Neural progenitor cell (in vitro differentiated cells): ENCODE data around the gene ARL6IP5. TPM values are rescaled to one million over a fixed set of nuclear protein-coding genes. Genes with fewer than 3 reads are reported as not detected.

Experiments
- DNase-seq: peaks from one replicate; pipeline ENCODE4 v3.0.0-alpha.2; 2016; ENCODE audit warnings: low spot score
- H2AFZ ChIP-seq: fragments of 200-600 bp; sonication (generic); replicated peaks from 2 replicates; pipeline ENCODE4 v1.6.1; 2016; ENCODE audit warnings: antibody characterized with exemption
- H3F3A ChIP-seq: fragments of 200-600 bp; sonication (generic); 2 replicates; pipeline ENCODE4 v1.6.1; 2016; ENCODE audit warnings: antibody characterized with exemption, low read depth
- H3K27ac ChIP-seq: fragments of 200-600 bp; sonication (generic); 2 replicates; pipeline ENCODE4 v1.5.1; 2016; ENCODE audit warnings: mild to moderate bottlenecking
- H3K27me3 ChIP-seq: fragments of 200-600 bp; sonication (generic); 2 replicates; pipeline ENCODE4 v1.6.1; 2016; ENCODE audit warnings: mild to moderate bottlenecking, moderate library complexity
- H3K36me3 ChIP-seq: fragments of 200-600 bp; sonication (generic); 2 replicates; pipeline ENCODE4 v1.5.1; 2016
- H3K4me1 ChIP-seq: fragments of 200-600 bp; sonication (generic); 2 replicates; pipeline ENCODE4 v1.6.1; 2016; ENCODE audit warnings: mixed run types
- H3K4me2 ChIP-seq: fragments of 200-600 bp; sonication (generic); 2 replicates; pipeline ENCODE4 v1.6.1; 2016
- H3K4me3 ChIP-seq: fragments of 200-600 bp; sonication (generic); 2 replicates; pipeline ENCODE4 v1.5.1; 2016
- H3K79me2 ChIP-seq: fragments of 200-600 bp; sonication (generic); 2 replicates; pipeline ENCODE4 v1.6.1; 2016; ENCODE audit warnings: low read depth
- H3K9ac ChIP-seq: fragments of 200-600 bp; sonication (generic); 2 replicates; pipeline ENCODE4 v1.6.1; 2016
- H3K9me3 ChIP-seq: fragments of 200-600 bp; sonication (generic); 2 replicates; pipeline ENCODE4 v1.5.1; 2016; ENCODE audit warnings: low read depth
- H4K20me1 ChIP-seq: fragments of 200-600 bp; sonication (generic); 2 replicates; pipeline ENCODE4 v1.6.1; 2016; ENCODE audit warnings: low read depth
- H3K27ac Mint-ChIP-seq: 3 replicates; pipeline ENCODE4 v1.8.0; 2021; ENCODE audit warnings: mixed read lengths
- H3K27me3 Mint-ChIP-seq: 2 replicates; pipeline ENCODE4 v1.8.0; 2022; ENCODE audit warnings: low read depth, mild to moderate bottlenecking, inconsistent platforms, moderate library complexity, mixed read lengths; ENCODE audit not compliant: insufficient read depth
- H3K36me3 Mint-ChIP-seq: 3 replicates; pipeline ENCODE4 v1.8.0; 2021; ENCODE audit warnings: mixed read lengths
- H3K4me1 Mint-ChIP-seq: 3 replicates; pipeline ENCODE4 v1.8.0; 2021; ENCODE audit warnings: mixed read lengths
- H3K4me3 Mint-ChIP-seq: 3 replicates; pipeline ENCODE4 v1.8.0; 2021; ENCODE audit warnings: mild to moderate bottlenecking, moderate library complexity, mixed read lengths
- H3K9me3 Mint-ChIP-seq: 3 replicates; pipeline ENCODE4 v1.8.0; 2020; ENCODE audit warnings: mixed read lengths
- EZH2 ChIP-seq: fragments of 200-600 bp; sonication (generic); IDR thresholded peaks from 2 replicates; pipeline ENCODE4 v1.6.1; 2017; ENCODE audit warnings: antibody characterized with exemption, mild to moderate bottlenecking, moderate library complexity
- EZH2phosphoT487 ChIP-seq: fragments of 200-600 bp; sonication (generic); IDR thresholded peaks from 2 replicates; pipeline ENCODE4 v1.6.1; 2017; ENCODE audit warnings: antibody characterized with exemption
- total RNA-seq: library from RNA; depleted of rRNA; stranded (reverse); fragments of >200 nt; gene quantifications from 2 replicates; pipeline ENCODE4 v1.2.3, GENCODE V29; 2015; ENCODE audit warnings: low replicate concordance
- TF ChIP-seq, protein P1 (sequence below): fragments of 200-600 bp; sonication (generic); IDR thresholded peaks from 2 replicates; pipeline ENCODE4 v1.5.1; 2017; ENCODE audit warnings: antibody characterized with exemption, mild to moderate bottlenecking

The ARL6IP5 gene
- total RNA-seq, 1 donor from 2014 or later, result 72.4 TPM

DNA sequence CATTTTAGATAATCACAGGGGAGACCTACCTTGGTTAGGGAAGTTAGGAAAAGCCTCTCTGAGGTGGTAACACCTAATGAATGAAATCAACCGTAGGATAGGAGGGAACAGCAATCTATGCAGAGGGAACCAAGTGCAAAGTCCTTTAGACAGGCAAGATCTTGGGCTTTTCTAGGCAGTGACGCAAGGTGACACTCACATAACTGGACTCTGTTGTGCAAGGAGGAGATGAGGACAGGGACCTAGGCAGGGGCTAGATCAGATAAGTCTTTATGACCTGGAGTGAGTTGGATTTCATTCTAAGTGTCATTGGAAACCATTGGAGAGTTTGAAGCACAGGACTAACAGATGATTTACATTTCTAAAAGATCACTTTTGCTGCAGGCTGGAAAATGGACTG, 42.3 kb downstream of the ARL6IP5 start:
- Histone ChIP-seq H4K20me1 (no peaks in the 10 kb centered on the region), H3F3A (no peaks in the 10 kb centered on the region), H3K27ac (no peak overlapping the region), H3K9ac (no peak overlapping the region), H3K4me1 (no peaks in the 10 kb centered on the region), H3K4me2 (no peak overlapping the region), H2AFZ (no peak overlapping the region), H3K79me2 (no peaks in the 10 kb centered on the region), H3K9me3 (no peaks in the 10 kb centered on the region), H3K36me3 (no peaks in the 10 kb centered on the region), H3K27me3 (no peaks in the 10 kb centered on the region), H3K4me3 (no peak overlapping the region)
- no peak overlapping the region for H3K4me3 Mint-ChIP-seq
- H3K27me3 Mint-ChIP-seq, result no peaks in the 10 kb centered on the region
- TF ChIP-seq EZH2phosphoT487, result no peak
- TF ChIP-seq, protein P1, sequence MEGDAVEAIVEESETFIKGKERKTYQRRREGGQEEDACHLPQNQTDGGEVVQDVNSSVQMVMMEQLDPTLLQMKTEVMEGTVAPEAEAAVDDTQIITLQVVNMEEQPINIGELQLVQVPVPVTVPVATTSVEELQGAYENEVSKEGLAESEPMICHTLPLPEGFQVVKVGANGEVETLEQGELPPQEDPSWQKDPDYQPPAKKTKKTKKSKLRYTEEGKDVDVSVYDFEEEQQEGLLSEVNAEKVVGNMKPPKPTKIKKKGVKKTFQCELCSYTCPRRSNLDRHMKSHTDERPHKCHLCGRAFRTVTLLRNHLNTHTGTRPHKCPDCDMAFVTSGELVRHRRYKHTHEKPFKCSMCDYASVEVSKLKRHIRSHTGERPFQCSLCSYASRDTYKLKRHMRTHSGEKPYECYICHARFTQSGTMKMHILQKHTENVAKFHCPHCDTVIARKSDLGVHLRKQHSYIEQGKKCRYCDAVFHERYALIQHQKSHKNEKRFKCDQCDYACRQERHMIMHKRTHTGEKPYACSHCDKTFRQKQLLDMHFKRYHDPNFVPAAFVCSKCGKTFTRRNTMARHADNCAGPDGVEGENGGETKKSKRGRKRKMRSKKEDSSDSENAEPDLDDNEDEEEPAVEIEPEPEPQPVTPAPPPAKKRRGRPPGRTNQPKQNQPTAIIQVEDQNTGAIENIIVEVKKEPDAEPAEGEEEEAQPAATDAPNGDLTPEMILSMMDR, result no peak
- no peak for TF ChIP-seq EZH2
- H3K27ac Mint-ChIP-seq, result no peak overlapping the region
- no peak for DNase-seq
- no peaks in the 10 kb centered on the region for H3K9me3 Mint-ChIP-seq
- no peaks in the 10 kb centered on the region for H3K36me3 Mint-ChIP-seq
- peaks cover 1% of the 10 kb centered on the region for H3K4me1 Mint-ChIP-seq

DNA sequence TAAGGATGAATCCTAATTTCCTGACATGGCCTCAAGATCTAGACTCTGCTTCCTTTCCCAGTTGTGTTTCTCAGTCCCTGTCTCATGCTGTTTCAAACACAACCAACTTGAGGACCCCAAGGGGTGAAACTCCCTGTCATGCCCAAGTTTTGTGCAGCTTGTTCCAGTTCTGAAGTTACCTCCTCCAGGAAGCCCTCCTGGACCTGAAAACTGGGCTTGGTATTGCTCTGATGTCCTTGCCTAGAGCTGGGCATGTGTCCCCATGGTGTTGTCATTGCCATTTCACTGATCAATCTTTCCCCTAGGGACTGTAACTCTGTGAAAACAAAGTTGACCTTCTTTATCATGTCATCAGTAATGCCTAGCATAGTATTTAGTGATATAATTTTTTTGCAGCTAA, 43.8 kb downstream of the ARL6IP5 start:
- Histone ChIP-seq H3K4me2 (no peak overlapping the region), H3K79me2 (no peaks in the 10 kb centered on the region), H3K4me1 (no peaks in the 10 kb centered on the region), H3K9me3 (no peaks in the 10 kb centered on the region), H3K9ac (no peak overlapping the region), H3K36me3 (no peaks in the 10 kb centered on the region), H3F3A (no peaks in the 10 kb centered on the region), H3K27me3 (no peaks in the 10 kb centered on the region), H3K4me3 (no peak overlapping the region), H3K27ac (no peak overlapping the region), H2AFZ (no peak overlapping the region), H4K20me1 (no peaks in the 10 kb centered on the region)
- H3K4me3 Mint-ChIP-seq, result no peak overlapping the region
- no peaks in the 10 kb centered on the region for H3K4me1 Mint-ChIP-seq
- H3K27me3 Mint-ChIP-seq, result no peaks in the 10 kb centered on the region
- no peak overlapping the region for H3K27ac Mint-ChIP-seq
- DNase-seq, result no peak
- TF ChIP-seq, protein P1, result no peak
- TF ChIP-seq EZH2, result no peak
- TF ChIP-seq EZH2phosphoT487, result no peak
- H3K36me3 Mint-ChIP-seq, result no peaks in the 10 kb centered on the region
- no peaks in the 10 kb centered on the region for H3K9me3 Mint-ChIP-seq

DNA sequence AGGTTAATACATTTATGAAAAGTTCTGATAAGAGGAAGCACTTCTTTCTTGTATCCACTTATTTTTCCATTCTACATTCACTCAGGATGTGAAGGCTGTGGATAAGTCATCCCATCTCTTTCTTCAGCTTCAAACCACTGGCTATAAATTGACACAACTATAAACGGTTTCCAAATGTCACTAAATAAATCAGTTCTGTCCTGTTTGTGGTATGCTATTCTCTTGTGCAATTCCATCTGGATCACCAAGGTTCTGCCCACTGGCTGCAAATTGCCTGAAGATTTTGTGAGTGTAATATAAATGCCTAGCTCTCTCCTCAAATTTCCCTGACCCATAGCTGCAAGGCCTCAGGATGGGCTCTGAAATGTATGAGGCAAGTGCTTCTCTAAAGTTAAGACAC, 44.8 kb downstream of the ARL6IP5 start:
- H3K9ac ChIP-seq, result no peak overlapping the region
- Mint-ChIP-seq H3K4me1 (no peaks in the 10 kb centered on the region), H3K27me3 (no peaks in the 10 kb centered on the region), H3K4me3 (no peak overlapping the region), H3K36me3 (no peaks in the 10 kb centered on the region), H3K9me3 (no peaks in the 10 kb centered on the region), H3K27ac (no peak overlapping the region)
- no peaks in the 10 kb centered on the region for H4K20me1 ChIP-seq
- H3K27me3 ChIP-seq, result no peaks in the 10 kb centered on the region
- H3K36me3 ChIP-seq, result no peaks in the 10 kb centered on the region
- H2AFZ ChIP-seq, result no peak overlapping the region
- no peak for DNase-seq
- H3K4me2 ChIP-seq, result no peak overlapping the region
- H3K4me3 ChIP-seq, result no peak overlapping the region
- H3F3A ChIP-seq, result no peaks in the 10 kb centered on the region
- no peak overlapping the region for H3K27ac ChIP-seq
- TF ChIP-seq EZH2, result no peak
- no peak for TF ChIP-seq EZH2phosphoT487
- TF ChIP-seq, protein P1, result no peak
- H3K79me2 ChIP-seq, result no peaks in the 10 kb centered on the region
- no peaks in the 10 kb centered on the region for H3K4me1 ChIP-seq
- no peaks in the 10 kb centered on the region for H3K9me3 ChIP-seq
